Activated T-cell treated with anti-CD3 and anti-CD28 coated beads, Interleukin-2, amount 50 U/mL, for 48 hours (primary cell): Measurements from ENCODE around the gene NOXRED1.

Experiments used
- DNase-seq, 2 experiments: peaks; one replicate each; pipeline ENCODE4 v3.0.0-alpha.2; 2020

NOXRED1 gene

GRCh38 chr14:77407158-77407557, 16.2 kb downstream of the NOXRED1 start:
- DNase-seq: no peak

DNA sequence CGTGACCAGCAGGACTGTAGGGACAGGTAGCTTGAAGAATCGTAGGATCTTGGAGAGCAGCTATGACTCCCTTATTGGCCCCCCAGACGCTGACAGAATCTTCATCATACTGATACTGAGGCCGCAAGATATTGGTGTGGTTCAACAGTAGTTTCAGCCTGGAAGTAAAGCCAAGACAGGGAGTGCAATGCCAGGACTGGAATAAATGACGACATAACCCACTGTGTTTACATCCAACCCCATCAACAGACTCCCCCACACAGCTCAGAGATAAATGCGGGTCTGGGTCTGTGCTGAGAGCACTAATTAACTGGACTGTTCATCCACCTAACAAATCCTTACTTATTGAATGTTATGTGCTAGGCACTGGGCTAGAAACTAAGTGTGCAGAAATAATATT, 16.6 kb downstream of the NOXRED1 start:
- no peak for DNase-seq

- DNase-seq: no peak
These were observed 17.2 kb downstream of the NOXRED1 start for GRCh38 chr14:77406086-77406485.

DNA sequence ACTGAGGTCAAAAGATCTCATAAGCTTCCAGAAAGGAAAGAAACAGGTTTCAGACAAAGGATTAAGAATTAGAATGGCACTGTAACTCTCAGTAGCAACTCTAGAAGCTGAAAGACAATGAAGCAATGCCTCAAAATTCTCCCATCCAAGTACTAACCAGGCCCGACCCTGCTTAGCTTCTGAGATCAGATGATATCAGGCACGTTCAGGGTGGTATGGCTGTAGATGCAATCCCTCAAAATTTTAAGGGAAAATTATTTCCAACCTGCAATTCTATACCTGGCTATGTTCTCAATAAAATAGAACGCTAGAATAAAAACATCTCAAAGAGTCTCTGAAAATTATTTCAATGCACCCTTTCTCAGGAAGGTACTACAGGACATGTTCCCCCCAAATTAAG, 19.6 kb downstream of the NOXRED1 start:
- DNase-seq: no peak

GRCh38 chr14:77400216-77400615, 23.1 kb downstream of the NOXRED1 start:
- no peak for DNase-seq

- no peak for DNase-seq
These were observed 33.1 kb downstream of the NOXRED1 start for GRCh38 chr14:77390188-77390587.

- DNase-seq: no peak
These were observed 44.6 kb downstream of the NOXRED1 start for GRCh38 chr14:77378701-77379100.

GRCh38 chr14:77377502-77377844, 45.9 kb downstream of the NOXRED1 start:
- DNase-seq: no peak

DNA sequence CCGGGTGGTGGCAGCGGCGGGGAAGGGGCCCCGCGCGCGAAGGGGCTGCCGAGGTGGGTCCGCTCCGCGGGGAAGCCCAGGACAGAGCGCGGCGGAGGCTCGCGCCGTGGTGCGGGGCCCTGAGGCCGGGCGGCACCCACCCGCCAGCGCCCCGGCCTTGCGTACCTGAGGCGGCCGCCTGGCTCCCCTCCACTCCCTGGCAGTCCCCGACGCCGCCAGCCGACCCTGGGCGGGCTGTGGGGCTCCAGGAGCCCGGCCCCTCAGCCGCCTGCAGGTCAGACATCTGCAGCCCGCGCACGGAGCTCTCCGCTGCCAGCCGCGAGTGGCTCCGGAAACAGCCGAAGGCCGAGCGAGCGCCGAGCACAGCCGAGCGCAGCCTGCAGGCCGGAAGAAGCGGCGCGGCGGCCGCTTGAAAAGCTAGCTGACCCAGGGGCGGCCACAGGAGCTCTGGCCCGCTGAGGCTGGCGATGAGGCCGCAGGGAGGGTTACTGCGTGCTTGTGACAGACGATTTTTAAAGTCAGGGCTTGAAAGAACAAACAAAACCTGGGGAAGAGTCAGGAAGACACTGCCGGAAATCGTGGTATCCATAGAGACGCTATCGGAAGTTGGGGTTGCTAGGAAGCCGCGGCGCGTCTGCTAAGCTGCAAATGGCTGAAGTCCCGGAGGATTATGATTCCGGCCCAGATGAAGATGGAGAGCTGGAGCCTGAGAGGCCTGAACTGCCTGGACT, 46.4 kb downstream of the NOXRED1 start, which contains the start of the genes SAMD15 and TMED8:
TSS of gene SAMD15 (plus strand) at position 609 of the 731 bp plus-strand sequence. CDS start at position 649, 40 bp downstream.
TSS of gene TMED8 (minus strand) at position 324 of the 731 bp plus-strand sequence. CDS start at position 283, 41 bp downstream.
- DNase-seq: peak; percentile 86 to 90

DNA sequence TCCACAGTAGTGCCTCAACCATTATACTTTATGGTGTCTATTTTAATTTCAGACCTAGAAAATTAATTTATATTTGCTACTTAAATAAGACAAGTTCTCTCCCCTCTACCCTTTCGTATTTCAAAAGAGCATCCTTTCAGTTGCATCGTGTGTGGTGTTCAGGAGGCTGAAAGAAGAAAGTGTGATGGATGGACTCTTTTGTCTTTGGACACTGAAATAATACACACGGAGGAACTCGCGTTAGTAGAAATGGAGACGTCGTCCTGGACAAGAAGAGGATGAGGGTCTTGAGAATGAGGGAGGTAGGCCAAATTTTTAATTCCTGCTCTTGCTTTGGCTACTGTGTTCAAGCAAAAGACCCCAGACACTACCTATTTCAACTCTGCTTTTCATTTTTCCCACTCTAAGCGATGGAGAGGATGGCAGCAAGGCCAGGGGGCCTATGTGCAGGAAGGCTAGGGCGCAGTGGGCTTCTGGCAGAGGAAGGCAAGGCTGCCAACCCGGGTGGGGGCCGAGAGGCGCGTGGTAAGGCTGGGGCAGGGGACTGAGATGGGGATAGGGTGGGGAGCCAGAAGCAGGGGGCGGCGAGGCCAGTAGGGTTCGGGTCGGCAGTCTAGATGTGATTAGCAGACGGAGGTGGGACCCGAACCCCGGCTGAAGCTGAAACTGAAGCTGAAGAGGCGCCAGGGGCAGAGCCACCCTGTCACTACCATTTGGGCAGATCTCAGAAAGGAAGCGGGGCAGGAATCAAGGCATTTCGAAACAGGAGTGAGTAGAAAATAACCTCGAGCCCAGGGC, 47.2 kb downstream of the NOXRED1 start:
- DNase-seq: peak in 1 of 2 experiments; percentile 69

DNA sequence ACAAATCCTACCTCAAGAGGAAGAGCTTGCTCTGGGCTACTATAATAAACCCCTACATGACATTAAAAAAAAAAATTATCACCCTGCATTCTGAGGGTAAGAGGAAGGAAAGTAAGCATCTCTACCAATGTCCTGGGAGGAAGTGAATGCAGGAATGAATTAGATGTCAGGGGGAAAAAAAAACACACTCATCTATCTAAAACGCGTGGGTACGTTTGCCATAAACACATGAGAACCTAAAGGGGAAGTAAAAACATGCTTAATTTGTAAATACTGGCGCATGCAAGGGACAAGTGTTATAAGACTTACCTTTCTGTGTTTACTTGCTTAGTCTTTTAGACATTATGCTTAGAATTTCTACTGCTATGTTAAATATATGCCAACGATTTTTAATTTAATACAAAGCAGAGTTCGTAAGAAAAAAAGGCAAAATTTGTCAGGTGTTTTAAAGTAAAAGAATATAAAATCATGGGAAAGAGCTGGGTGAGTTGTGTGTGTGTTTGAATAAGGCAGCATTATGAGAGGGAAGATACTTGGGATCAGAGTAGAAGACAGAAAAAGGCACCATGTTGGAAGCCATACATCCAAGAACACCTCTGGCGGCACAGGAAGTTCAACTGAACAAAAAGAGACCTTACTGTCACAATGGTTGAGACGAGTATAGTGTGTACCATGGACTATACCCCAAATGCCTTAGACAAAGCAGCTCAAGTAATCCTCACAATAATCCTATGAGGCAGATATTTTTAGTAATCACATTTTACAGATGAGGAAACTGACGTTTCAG, 48.0 kb downstream of the NOXRED1 start:
- DNase-seq: no peak

DNA sequence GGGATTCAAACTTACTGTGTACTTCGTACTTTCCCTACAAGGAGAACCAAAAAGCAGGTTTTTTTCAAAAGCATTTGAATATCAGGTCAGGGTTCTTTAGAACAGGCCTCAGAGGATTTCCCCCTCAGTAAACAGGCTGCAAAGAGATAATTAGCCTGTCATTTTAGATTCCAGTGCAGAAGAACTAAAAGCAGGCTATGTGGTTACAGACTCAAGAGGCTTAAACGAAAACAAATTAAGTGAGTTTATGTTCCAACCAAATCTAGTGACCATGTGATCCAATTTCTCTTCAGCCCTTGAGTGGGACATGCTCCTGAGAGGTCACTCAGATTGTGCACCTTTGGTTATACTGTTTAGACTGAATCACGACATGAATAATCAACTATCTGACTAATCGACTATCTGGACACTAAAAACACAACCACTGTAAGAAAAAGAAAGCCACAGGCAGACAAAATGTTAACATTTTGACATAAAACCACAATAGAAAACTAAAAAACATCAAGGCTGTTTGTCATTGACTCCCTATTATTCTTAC, 51.0 kb downstream of the NOXRED1 start:
- DNase-seq: no peak

GRCh38 chr14:77369285-77369684, 54.0 kb downstream of the NOXRED1 start:
- DNase-seq: no peak

- DNase-seq: no peak
These were observed 59.2 kb downstream of the NOXRED1 start for GRCh38 chr14:77364146-77364545.

GRCh38 chr14:77359626-77360025, 63.7 kb downstream of the NOXRED1 start:
- no peak for DNase-seq

- DNase-seq: no peak
These were observed 66.4 kb downstream of the NOXRED1 start for GRCh38 chr14:77356899-77357298.

DNA sequence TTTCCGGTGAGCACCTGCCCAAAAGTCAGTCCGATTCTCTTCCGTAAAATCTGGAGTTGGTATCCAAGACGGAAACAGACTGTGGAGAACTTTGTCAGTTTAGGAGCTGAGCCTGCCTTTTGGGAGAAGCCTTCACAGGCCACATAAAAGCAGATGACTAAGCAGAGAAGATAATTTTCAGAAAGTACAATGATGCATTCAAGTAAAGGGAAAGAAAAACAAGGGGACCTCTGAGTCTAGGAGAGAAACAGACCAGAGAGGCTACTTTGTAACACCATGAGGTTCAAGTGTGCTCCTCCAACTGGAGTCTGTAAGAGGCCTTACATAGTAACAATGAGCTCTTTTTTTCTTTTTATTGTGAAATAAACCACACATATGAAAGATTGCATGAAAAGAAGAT, 67.5 kb downstream of the NOXRED1 start:
- DNase-seq: no peak

GRCh38 chr14:77353469-77354141, 69.7 kb downstream of the NOXRED1 start:
- DNase-seq: no peak

GRCh38 chr14:77347751-77348150, 75.6 kb downstream of the NOXRED1 start:
- no peak for DNase-seq

- DNase-seq: no peak
These were observed 76.8 kb downstream of the NOXRED1 start for GRCh38 chr14:77346495-77346894.

- no peak for DNase-seq
These were observed 78.8 kb downstream of the NOXRED1 start for GRCh38 chr14:77344377-77344996.
